Eye (tissue), 1 donor: ENCODE results near the gene NPR1.
A peak's percentile ranks its signal among the peaks of the same experiment; 100 is the strongest.
"Not testable (repeated sequence)": the region's sequence is repeated elsewhere in the genome, so short reads cannot be mapped to it uniquely, and the experiment has no call there.

ENCODE experiments used
- DNase-seq: peaks from one replicate; pipeline ENCODE4 v3.0.0-alpha.2; 2015

The NPR1 gene

DNA sequence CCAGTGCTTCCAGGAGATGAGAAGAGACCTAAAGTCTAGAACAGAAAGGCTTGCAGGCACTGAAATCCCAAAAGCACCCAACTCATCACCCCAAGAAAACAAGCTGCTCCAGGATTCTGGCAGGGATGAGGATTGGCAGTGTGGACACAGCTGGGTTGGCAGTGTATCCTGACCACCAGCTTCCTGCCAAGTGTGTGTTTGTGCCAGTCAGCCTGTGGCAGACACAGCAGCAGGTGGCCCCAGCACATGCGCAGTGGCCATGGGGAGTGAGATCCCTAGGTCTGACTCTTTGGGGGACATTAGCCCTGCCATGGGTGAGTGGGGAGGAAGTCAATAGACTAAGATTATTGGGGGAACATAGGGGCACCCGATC lies 28.6 kb upstream of the NPR1 start:
- no peak for DNase-seq

DNA sequence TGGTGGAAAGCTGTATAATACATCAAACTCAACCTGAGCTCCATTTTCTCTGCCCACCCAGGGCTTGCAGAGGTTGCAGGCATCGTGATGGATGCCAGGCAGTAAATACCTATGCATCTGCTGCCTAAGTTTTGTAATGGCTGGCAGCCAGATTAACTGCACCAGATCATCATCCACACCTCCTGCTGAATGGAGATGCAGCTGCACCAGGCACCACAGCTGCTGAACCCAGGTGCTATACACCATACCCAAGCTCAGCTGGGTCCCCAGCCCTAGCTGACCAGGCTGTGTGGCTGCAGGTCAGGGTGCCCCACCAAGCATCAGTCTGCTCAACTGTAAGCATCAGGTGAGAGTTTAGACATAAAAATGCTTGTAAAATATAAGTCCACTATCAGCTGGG lies 26.7 kb upstream of the NPR1 start:
- no peak for DNase-seq

DNA sequence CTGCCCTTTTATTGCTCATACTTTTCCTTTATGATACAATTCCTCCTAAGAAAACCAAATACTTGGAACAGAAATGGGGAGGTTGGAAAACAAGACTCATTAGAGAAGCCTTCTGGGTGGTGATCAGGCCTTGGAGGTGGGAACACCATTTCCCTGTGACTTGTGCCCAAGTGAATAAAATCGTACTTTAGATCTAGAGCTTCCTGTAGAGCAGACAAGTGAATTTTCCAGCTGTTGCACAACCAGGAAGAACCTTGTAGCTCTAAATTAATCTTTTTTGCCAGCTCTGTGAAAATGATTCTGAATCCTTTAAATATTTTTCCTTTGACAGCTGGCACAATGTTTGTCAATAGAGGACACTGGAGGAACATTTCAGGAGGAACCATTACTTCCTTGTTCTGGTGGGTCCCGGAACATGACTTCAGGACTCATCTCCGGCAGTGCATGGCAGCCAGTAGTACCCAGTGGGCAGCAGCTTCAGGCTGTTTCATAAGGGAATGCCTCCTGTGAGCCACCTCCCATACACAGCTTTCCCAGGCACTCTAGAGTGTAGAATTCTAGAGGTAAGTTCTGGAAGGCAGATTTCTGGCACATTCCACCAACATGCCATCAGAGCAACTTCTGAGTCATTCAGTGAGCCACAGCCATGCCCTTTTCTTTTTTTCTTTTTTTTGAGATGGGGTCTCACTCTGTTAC lies 25.5 kb upstream of the NPR1 start:
- DNase-seq: no peak

DNA sequence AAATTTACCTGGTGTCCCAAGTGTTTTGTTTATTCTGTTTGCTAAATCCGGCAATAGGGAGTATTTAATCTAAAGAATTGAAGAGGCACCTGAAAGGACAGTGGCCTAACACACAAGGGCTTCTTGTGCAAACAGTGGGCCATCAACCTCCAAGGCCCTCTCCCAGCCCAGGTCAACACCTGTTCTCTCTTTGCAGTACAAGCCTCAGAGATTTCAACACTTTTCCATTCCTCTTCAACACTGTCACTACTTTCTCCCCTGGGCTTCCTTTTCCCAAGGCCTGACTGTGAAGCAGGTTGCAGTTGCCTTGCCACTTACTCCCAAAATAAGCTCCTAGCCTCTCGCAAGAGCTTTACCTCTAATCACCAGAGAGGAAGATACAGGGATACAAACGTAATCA lies 23.2 kb upstream of the NPR1 start:
- no peak for DNase-seq

DNA sequence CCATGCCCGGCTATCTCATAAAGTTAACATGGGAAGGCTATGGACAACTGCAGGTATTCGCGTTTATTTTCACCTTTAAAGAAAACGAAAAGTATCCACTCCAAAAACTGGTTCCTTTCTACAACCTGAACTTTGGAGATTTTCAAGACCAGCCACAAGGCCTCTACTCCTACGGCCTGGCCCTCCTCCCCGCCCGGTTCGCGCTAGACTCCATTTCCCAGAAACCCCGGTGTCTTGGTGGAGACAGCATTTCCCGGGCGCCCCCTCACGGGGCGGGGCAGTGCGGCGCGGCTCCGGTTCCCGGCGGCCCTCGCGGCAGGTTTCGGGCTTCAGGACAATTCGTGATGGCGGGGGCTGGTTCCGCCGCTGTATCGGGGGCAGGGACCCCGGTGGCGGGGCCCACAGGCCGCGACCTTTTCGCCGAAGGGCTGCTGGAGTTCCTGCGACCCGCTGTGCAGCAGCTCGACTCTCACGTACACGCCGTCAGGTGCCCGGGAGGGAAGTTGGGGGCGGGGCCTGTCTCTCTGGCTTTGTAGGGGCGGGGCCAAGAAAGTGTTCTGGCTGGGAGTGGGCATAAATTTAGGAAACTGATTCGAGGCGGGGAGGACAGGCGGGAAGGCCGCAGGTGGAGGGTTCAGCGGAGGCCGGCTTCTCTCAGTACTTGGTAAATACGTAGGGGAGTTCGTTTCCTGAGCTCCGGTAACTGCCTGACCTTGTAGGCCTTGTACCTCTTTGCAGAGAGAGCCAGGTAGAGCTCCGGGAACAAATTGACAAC lies 19.9 kb upstream of the NPR1 start, which contains the start of gene SNAPIN:
TSS of gene SNAPIN (plus strand) at position 304 of the 775 bp plus-strand sequence. CDS start at position 345, 41 bp downstream.
- peak; percentile 95 for DNase-seq

DNA sequence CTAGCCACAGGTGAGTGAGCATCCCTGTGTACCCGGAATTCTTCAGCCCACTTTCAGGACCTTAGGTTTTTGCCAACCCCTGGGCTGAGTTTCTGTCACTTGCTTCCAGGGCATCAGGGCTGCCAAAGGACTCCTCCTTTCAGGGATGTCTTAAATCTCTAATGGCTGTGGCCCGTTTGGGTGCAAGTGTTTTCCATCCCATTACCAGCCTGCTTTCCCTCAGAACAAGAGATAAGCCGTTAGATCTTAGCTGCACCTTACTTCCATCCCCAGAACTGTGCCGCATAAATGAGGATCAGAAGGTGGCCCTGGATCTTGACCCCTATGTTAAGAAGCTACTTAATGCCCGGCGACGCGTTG lies 19.3 kb upstream of the NPR1 start:
- no peak for DNase-seq

DNA sequence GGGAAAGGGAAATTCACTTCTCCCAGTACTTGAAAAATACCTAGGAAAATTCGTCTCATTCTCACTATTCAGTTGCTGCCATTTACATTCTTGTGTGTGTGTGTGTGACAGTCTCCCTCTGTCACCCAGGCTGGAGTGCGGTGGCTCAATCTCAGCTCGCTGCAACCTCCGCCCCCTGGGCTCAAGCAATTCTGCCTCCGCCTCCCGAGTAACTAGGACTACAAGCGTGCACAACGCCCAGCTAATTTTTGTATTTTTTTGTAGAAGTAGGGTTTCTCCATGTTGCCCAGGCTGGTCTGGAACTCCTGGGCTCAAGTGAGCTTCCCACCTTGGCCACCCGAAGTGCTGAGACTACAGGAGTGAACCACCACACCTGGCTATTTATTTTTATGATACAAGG lies 18.8 kb upstream of the NPR1 start:
- DNase-seq: no peak

DNA sequence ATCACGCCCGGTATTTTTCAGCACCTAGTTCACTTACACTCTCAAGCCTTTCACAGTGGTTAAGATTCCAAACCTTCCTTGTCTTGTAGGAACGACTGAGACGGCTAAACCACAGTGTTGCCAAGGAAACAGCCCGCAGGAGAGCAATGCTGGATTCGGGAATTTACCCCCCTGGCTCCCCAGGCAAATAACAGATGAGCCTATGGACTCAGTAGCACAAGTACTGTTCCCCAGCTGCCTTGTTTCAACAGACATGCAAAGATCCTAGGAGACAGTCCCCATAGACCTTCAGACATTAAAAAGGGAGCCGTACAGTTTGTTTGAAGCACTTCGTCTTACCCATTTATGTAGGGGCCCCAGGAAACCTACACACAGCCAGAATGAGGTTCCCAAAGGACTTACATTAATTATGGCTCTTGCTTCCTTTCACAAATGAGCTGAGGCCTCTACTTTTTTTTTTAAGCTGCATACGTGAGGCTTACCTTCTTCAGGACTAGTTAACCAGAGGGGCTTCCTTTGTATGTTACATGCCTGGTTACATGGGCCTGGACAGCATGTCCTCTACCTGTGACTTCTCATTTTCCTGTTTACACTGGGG lies 17.3 kb upstream of the NPR1 start:
- DNase-seq: no peak

DNA sequence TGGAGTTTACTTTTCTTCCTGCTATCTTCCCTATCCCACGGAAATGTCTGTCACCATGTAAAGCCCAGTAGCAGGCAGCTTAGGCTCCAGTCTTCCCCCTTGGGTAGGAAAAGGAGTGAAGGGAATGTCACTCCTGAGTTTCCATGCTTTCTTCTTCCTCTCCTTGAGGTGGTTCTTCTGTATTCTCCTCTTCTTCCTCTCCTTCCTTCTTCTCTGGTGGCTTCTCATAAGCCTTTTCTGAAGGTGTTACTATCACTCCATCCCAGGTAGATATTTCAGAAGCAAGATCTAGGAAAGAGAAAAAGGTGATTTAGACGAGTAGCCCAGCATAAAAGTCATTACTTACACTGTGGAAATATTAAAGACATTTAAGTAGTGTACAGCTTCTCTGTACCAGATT lies 16.2 kb upstream of the NPR1 start:
- no peak for DNase-seq

DNA sequence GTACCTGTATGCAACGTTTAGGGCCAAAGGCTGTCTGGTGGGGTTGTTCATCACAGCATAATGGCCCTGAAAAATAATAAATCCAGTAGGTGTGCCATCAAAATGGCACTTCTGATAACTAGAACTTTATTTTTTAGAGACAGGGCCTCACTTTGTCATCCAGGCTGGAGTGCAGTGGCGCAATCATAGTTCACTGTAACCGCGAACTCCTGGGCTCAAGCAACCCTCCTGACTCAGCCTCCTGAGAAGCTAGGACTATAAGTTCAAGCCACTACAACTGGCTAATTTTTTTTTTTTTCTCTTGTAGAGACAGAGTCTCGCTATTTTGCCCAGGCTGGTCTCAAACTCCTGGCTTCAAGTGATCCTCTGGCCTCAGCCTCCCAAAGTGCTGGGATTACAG lies 15.3 kb upstream of the NPR1 start:
- DNase-seq: no peak

DNA sequence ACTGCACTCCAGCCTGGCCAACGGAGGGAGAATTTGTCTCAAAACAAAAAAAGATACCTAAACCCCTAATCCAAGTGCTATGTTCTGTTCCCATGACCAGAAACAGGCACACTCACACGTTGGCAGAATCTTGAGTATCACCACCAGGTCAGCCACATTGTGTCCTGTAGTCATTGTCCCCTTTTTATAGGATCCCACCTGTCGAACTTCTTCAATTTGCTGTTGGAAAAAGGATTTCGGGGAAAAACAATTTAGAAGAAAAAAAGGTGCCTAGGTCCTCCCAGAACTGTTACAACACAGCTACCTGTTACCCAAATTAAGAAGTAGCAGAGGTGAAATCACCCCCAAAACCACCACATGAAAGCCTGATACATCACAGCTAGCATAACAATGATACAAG lies 11.0 kb upstream of the NPR1 start:
- DNase-seq: no peak

DNA sequence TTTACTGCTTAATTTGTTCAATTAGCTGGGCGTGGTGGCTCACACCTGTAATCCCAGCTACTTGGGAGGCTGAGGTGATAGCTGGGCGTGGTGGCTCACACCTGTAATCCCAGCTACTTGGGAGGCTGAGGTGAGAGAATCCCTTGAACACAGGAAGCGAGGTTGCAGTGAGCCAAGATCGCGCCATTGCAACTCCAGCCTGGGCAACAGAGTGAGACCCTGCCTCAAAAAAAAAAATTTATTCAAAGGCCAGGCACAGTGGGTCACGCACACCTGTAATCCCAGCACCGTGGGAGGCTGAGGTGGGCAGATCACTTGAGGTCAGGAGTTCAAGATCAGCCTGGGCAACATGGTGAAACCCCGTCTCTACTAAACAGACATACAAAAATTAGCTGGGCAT lies 9.8 kb upstream of the NPR1 start:
- DNase-seq: not testable (repeated sequence)

DNA sequence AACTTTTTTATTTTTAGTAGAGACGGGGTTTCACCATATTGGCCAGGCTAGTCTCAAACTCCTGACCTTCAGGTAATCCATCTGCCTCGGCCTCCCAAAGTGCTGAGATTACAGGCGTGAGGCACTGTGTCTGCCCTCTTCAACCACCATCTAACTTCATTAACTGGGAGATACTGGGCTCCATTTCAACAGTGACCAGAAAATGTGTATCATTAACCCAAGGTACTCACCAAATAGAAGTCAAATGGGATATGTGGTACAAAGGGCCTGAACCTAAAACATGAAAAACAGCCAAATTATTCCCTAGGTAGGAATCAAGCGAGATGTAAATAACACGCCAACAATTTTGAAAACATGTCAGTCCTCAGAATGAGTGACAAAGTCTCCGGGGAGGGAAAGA lies 8.9 kb upstream of the NPR1 start:
- DNase-seq: no peak

DNA sequence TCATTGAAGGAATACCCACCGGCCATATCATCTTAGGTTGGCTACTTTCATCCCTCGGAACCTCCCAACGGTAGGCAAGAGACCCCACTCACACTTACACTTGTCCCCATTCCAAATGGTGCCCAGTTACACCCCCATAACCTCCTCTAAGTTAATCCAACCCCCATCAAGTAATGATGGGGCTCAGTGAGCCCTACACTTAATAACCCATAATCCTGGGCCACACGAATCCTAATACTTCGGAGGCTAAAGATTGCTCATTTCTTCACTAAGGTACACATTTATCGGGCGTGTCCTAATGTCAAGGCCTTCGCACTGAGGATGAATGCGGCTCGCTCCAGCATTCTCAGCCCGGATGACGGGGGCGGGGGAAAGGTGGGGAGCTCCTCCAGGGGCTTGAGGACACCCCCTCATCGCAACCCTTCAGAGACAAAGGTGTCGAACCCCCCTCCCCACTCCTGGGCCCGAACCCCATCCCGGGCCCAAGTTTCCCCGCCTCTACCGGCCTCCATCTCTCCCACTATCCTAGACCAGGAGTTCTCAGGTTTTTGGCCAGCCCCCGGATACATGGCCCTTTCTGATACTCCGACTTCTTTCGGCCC lies 8.1 kb upstream of the NPR1 start:
- DNase-seq: no peak

DNA sequence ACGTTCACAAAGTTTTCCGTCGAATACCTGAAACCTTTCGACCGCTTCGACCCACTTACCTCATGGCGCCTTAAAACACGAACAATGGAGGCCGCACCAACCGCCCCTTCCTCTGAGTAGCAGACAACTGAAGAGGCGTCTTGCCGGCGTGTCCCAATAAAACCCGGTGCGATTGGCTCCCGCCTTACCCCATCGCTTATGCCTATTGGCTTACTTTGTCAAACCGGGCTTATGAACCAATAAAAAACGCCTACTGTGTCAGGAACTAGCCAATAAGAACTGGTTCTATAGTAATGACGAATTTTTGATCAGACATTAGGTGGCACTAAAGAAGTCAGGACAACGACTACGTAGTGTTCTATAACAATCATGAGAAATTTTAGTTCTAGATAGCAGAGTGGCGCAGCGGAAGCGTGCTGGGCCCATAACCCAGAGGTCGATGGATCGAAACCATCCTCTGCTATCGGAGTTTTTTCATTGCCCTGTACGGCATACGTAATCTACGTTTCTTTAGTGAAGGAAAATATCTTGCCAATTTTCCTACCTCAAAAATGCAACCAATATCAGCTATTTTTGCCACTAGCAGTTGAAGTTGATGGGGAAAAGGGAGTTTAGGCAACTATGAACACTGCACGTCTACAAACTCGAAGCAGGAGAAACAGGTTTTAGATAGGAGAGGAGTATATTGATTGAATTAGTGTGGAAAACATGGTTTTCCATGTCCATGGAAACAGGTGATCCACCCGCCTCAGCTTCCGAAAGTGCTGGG lies 7.4 kb upstream of the NPR1 start, which contains the start of gene ILF2:
TSS of gene ILF2 (minus strand) at position 135 of the 769 bp plus-strand sequence. CDS start at position 64, 71 bp downstream.
- DNase-seq: peak; percentile 100

DNA sequence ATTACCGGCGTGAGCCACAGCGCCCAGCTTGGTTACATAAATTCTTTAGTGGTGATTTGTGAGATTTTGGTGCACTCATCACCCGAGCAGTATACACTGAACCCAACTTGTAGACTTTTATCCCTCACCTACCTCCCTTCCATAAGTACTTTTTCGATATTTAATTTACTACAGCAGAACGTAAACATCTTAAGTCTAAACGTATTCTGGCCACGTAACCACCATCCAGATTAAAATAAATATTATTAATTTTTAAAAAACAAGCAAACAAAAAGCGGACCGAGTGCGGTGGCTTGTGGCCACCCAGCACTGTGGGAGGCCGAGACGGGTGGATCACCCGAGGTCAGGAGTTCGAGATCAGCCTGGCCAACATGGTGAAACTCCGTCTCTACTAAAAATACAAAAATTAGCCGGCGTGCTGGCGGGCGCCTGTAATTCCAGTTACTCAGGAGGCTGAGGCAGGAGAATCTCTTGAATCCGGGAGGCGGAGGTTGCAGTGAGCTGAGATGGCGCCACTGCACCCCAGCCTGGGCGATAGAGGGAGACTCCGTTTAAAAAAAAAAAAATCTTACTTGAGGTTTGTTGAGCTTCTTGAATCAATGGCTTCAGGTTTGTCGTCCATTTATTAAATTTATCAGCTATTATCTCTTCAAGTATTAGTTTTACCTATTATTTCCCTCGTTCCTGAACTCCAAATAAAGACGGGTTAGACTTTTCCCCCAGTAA lies 6.7 kb upstream of the NPR1 start:
- DNase-seq: not testable (repeated sequence)

DNA sequence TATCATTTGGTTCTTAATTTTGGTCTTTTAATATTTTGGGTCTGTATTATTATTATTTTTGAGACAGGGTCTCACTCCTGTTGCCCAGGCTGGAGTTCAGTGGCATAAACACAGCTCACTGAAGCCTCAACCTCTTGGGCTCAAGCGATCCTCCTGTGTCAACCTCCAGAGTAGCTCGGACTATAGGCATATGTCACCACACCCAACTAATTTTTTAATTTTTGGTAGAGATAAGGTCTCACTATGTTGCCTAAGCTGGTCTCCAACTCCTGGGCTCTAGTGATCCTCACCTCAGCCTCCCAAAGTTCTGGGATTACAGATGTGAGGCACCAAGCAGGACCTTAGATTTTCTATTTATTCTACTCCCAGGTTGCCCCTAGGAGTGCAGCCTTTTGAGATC lies 5.0 kb upstream of the NPR1 start:
- DNase-seq: no peak

DNA sequence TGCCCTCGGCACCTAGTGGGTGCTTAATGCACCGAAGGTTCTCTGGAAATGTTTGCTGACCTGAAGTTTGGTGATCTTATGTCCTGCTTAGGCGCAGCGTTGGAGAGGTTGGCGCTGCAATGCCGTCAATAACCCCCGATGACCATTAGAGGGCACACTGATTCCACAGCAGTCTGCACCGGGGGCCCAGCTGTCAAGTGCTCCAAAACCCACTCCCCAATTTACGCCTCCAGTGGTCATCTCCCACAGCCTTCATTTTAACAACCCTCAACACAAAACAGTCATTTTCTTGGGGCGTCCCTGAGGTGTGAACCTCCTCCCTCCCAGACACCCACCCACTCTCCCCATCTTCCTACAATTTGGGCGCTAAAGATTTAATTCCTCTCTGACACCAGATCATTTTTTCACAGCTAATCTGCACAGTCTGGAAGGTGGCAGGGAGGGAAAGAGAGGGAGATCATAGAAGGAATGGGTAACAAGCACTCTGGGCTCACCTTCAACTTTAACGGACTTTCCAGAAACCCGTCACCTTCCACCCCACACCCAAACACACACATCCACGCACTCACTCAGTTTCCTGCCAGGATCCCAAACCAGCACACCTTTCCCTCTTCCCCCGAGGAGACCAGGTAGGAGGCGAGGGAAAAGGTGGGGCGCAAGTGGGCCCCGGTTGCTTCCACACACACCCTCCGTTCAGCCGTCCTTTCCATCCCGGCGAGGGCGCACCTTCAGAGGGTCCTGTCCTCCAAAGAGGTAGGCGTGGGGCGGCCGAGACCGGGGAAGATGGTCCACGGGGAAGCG lies 570 bp upstream of the NPR1 start:
- peak; percentile 85 for DNase-seq

DNA sequence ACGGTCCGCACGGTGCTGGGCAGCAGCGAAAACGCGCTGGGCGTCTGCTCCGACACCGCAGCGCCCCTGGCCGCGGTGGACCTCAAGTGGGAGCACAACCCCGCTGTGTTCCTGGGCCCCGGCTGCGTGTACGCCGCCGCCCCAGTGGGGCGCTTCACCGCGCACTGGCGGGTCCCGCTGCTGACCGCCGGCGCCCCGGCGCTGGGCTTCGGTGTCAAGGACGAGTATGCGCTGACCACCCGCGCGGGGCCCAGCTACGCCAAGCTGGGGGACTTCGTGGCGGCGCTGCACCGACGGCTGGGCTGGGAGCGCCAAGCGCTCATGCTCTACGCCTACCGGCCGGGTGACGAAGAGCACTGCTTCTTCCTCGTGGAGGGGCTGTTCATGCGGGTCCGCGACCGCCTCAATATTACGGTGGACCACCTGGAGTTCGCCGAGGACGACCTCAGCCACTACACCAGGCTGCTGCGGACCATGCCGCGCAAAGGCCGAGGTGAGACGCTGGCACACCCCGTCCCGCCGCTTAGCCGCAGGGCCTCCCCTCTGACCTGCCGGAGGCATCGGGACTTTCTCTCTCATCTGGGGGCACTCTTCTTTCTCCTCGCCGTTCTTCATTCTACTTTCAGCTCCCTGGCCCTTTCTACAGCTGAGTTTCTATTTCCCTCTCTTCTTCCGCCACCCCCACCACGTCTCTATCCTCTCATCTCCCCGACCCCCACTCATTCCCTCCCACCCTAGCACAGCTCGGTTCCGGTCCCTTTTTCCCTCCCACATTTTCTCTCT lies 1.0 kb downstream of the NPR1 start:
- peak; percentile 66 for DNase-seq

DNA sequence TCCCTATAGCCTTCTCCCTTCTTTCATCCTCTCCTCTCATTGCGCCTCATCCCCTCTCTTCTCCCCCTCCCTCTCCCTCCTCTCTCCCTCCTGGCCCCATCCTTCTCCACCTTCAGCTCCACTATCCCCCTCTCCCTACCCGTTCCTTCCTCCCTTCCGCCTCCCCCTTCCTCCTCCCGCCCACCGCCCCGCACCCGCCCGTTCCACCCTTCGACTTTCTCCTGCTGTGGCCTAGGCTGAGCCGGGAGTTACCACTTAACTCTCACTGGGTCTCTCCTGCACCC lies 1.6 kb downstream of the NPR1 start:
- no peak for DNase-seq

DNA sequence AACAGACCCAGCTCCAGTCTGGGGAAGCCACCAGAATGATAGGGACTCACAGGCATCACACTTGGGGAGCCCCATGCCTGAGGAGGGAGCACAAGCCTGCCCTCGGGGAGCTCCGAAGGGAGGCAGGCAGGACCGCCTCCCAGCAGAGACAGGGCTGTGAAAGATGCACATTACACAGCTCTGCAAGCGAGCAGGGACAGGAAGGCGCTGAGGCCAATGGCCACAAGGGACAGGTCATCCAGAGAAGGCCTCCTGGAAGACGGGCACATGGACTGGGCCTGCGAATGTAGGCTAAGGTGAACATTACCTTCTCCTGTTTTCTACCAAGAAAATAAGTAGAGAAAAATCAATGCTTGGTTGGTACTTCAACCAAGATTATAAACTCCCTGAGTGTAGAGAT lies 4.2 kb downstream of the NPR1 start:
- no peak for DNase-seq
